Calu3 (cell line): Measurements from ENCODE around the gene COL9A3. TPM values are rescaled to one million over a fixed set of nuclear protein-coding genes. Genes with fewer than 3 reads are reported as not detected.

Source experiments
- BruUV-seq: library from RNA; stranded (reverse); fragments of 400-500 nt; replicated peaks from 2 replicates; lab custom pipeline; 2021; lab: Mats Ljungman, UMichigan
- CTCF ChIA-PET: fragments of 300-600 bp; sonication (Branson Sonifier 250); formaldehyde crosslinking; loops from one replicate; lab custom pipeline; 2022; ENCODE audit warnings: antibody characterized with exemption; lab: Charles Lee
- DNase-seq: peaks from one replicate; pipeline ENCODE4 v3.0.0; 2022
- H3K27ac Mint-ChIP-seq: one replicate; pipeline ENCODE4 v1.8.0; 2022; ENCODE audit warnings: mixed read lengths; ENCODE audit not compliant: unreplicated experiment
- H3K27me3 Mint-ChIP-seq: one replicate; pipeline ENCODE4 v1.8.0; 2022; ENCODE audit warnings: mixed read lengths; ENCODE audit not compliant: unreplicated experiment
- H3K36me3 Mint-ChIP-seq: one replicate; pipeline ENCODE4 v1.8.0; 2022; ENCODE audit warnings: mild to moderate bottlenecking, moderate library complexity, mixed read lengths; ENCODE audit not compliant: insufficient read depth, unreplicated experiment
- H3K4me1 Mint-ChIP-seq: one replicate; pipeline ENCODE4 v1.8.0; 2022; ENCODE audit warnings: mild to moderate bottlenecking, low read depth, mixed read lengths; ENCODE audit not compliant: unreplicated experiment
- H3K4me3 Mint-ChIP-seq: one replicate; pipeline ENCODE4 v1.8.0; 2022; ENCODE audit warnings: mild to moderate bottlenecking, low read depth, moderate library complexity, mixed read lengths; ENCODE audit not compliant: unreplicated experiment
- H3K9me3 Mint-ChIP-seq: one replicate; pipeline ENCODE4 v1.8.0; 2022; ENCODE audit warnings: low read depth, mixed read lengths; ENCODE audit not compliant: unreplicated experiment
- CTCF ChIP-seq: fragments of 200-600 bp; IDR thresholded peaks from one replicate; pipeline ENCODE4 v1.8.0; 2022; ENCODE audit warnings: antibody characterized with exemption; ENCODE audit not compliant: unreplicated experiment
- intact Hi-C: fragments of 100-400 bp; cut with micrococcal nuclease; formaldehyde crosslinking; loops from one replicate; pipeline ENCODE4 v1.10.0; 2022; ENCODE audit not compliant: unreplicated experiment
- total RNA-seq: library from RNA; stranded (reverse); gene quantifications from 2 replicates; pipeline ENCODE4 v1.2.3, GENCODE V29; 2022

The COL9A3 gene
- total RNA-seq, 1 experiment from 2014 or later: 2.7 TPM

GRCh38 chr20:62878244-62879038 lies 61.6 kb downstream of the COL9A3 start:
- TF ChIP-seq CTCF: no peak
- Mint-ChIP-seq H3K4me1 (peaks cover 17% of the 10 kb centered on the region), H3K9me3 (no peaks in the 10 kb centered on the region), H3K27ac (no peak overlapping the region), H3K36me3 (peaks cover 66% of the 10 kb centered on the region), H3K4me3 (no peak overlapping the region), H3K27me3 (no peaks in the 10 kb centered on the region)
- BruUV-seq: TSS peak; percentile 14
- CTCF ChIA-PET: no interaction called here
- intact Hi-C loops: no loop called here
- no peak for DNase-seq

GRCh38 chr20:62879275-62880146 lies 62.7 kb downstream of the COL9A3 start:
- BruUV-seq: no TSS peak
- Mint-ChIP-seq H3K4me1 (peaks cover 6% of the 10 kb centered on the region), H3K27me3 (no peaks in the 10 kb centered on the region), H3K4me3 (no peak overlapping the region), H3K27ac (no peak overlapping the region), H3K36me3 (peaks cover 58% of the 10 kb centered on the region), H3K9me3 (no peaks in the 10 kb centered on the region)
- DNase-seq: no peak
- CTCF ChIA-PET: no interaction called here
- TF ChIP-seq CTCF: no peak
- intact Hi-C loops: no loop called here

- no peak for TF ChIP-seq CTCF
- no TSS peak for BruUV-seq
- CTCF ChIA-PET: no interaction called here
- no peaks in the 10 kb centered on the region for H3K9me3 Mint-ChIP-seq
- H3K27ac Mint-ChIP-seq: no peak overlapping the region
- H3K27me3 Mint-ChIP-seq: no peaks in the 10 kb centered on the region
- no peaks in the 10 kb centered on the region for H3K4me1 Mint-ChIP-seq
- H3K36me3 Mint-ChIP-seq: peaks cover 57% of the 10 kb centered on the region
- no peak overlapping the region for H3K4me3 Mint-ChIP-seq
- no peak for DNase-seq
- intact Hi-C loops: no loop called here
These were observed 63.5 kb downstream of the COL9A3 start for GRCh38 chr20:62880147-62880934.

- BruUV-seq: no TSS peak
- Mint-ChIP-seq H3K4me1 (no peaks in the 10 kb centered on the region), H3K27me3 (no peaks in the 10 kb centered on the region), H3K9me3 (no peaks in the 10 kb centered on the region), H3K36me3 (peaks cover 54% of the 10 kb centered on the region), H3K27ac (no peak overlapping the region), H3K4me3 (no peak overlapping the region)
- no peak for DNase-seq
- TF ChIP-seq CTCF: no peak
- intact Hi-C loops: no loop called here
- CTCF ChIA-PET: no interaction called here
These were observed 64.2 kb downstream of the COL9A3 start for GRCh38 chr20:62880935-62881661.
